ENCODE data around the gene NTNG2.
"Not testable (repeated sequence)": the region's sequence is repeated elsewhere in the genome, so short reads cannot be mapped to it uniquely, and the experiment has no call there.

NTNG2 gene

GRCh38 chr9:132267660-132268059, 105.8 kb downstream of the NTNG2 start:
- Mint-ChIP-seq H3K4me3 (no peak overlapping the region), H3K4me1 (no peaks in the 10 kb centered on the region), H3K36me3 (ENCODE audit: low read depth) (peaks cover 52% of the 10 kb centered on the region), H3K9me3 (no peaks in the 10 kb centered on the region), H3K27me3 (ENCODE audit: low read depth) (no peaks in the 10 kb centered on the region), H3K27ac (no peak overlapping the region)
- TF ChIP-seq CTCF (IDR thresholded peaks at IDR 0.05; ENCODE audit: unreplicated experiment in 3 of 3): no peak

- H3K4me1 Mint-ChIP-seq: no peaks in the 10 kb centered on the region
- H3K36me3 Mint-ChIP-seq (ENCODE audit: low read depth): peaks cover 57% of the 10 kb centered on the region
- H3K27ac Mint-ChIP-seq: peak overlapping the region in 2 of 3 experiments; percentile 1 to 16
- TF ChIP-seq CTCF (IDR thresholded peaks at IDR 0.05; ENCODE audit: unreplicated experiment in 3 of 3): peak; percentile 91 to 92 (median 92)
- no peaks in the 10 kb centered on the region for H3K9me3 Mint-ChIP-seq
- no peak overlapping the region for H3K4me3 Mint-ChIP-seq
- no peaks in the 10 kb centered on the region for H3K27me3 Mint-ChIP-seq (ENCODE audit: low read depth)
Measured at GRCh38 chr9:132268725-132269352, 107.0 kb downstream of the NTNG2 start.

GRCh38 chr9:132269704-132270516, 108.1 kb downstream of the NTNG2 start:
- not testable (repeated sequence) for H3K27me3 Mint-ChIP-seq (ENCODE audit: low read depth); H3K9me3 Mint-ChIP-seq; H3K4me3 Mint-ChIP-seq; H3K4me1 Mint-ChIP-seq; H3K27ac Mint-ChIP-seq
- H3K36me3 Mint-ChIP-seq (ENCODE audit: low read depth): peaks cover 57% of the 10 kb centered on the region

GRCh38 chr9:132274861-132275260, 113.0 kb downstream of the NTNG2 start:
- no peaks in the 10 kb centered on the region for H3K27me3 Mint-ChIP-seq (ENCODE audit: low read depth)
- H3K4me1 Mint-ChIP-seq: no peaks in the 10 kb centered on the region
- H3K27ac Mint-ChIP-seq: no peak overlapping the region
- TF ChIP-seq CTCF (IDR thresholded peaks at IDR 0.05; ENCODE audit: unreplicated experiment in 3 of 3): no peak
- no peak overlapping the region for H3K4me3 Mint-ChIP-seq
- no peaks in the 10 kb centered on the region for H3K9me3 Mint-ChIP-seq
- peaks cover 84% of the 10 kb centered on the region for H3K36me3 Mint-ChIP-seq (ENCODE audit: low read depth)

- Mint-ChIP-seq H3K9me3 (no peaks in the 10 kb centered on the region), H3K27me3 (ENCODE audit: low read depth) (no peaks in the 10 kb centered on the region), H3K27ac (no peak overlapping the region), H3K36me3 (ENCODE audit: low read depth) (peaks cover 69% of the 10 kb centered on the region), H3K4me3 (no peak overlapping the region), H3K4me1 (no peaks in the 10 kb centered on the region)
- no peak for TF ChIP-seq CTCF (IDR thresholded peaks at IDR 0.05; ENCODE audit: unreplicated experiment in 3 of 3)
Measured at GRCh38 chr9:132283165-132283564, 121.3 kb downstream of the NTNG2 start.

GRCh38 chr9:132283863-132284262, 122.0 kb downstream of the NTNG2 start:
- Mint-ChIP-seq H3K36me3 (ENCODE audit: low read depth) (peaks cover 68% of the 10 kb centered on the region), H3K27me3 (ENCODE audit: low read depth) (no peaks in the 10 kb centered on the region), H3K4me1 (peaks cover 7% of the 10 kb centered on the region), H3K9me3 (no peaks in the 10 kb centered on the region), H3K4me3 (no peak overlapping the region), H3K27ac (peak overlapping the region in 1 of 3 experiments; percentile 44)
- no peak for TF ChIP-seq CTCF (IDR thresholded peaks at IDR 0.05; ENCODE audit: unreplicated experiment in 3 of 3)

All from nephron (organoid).